Activated CD8-positive, alpha-beta T cell treated with anti-CD3 and anti-CD28 coated beads for 36 hours (primary cell): Measurements from ENCODE around the gene KRT39. TPM values are rescaled to one million over a fixed set of nuclear protein-coding genes. Genes with fewer than 3 reads are reported as not detected.

ENCODE experiments used
- ATAC-seq: fragments of 200-7000 bp; cut with Tn5 transposase; one replicate; pipeline ENCODE4 v1.10.0; 2021; ENCODE audit warnings: mild to moderate bottlenecking, moderate library complexity
- CTCF ChIA-PET: fragments of 350-600 bp; sonication (Branson Sonifier 250); formaldehyde crosslinking; loops from one replicate; lab custom pipeline; 2021; ENCODE audit warnings: antibody characterized with exemption; lab: Charles Lee
- POLR2A ChIA-PET: fragments of 350-600 bp; sonication (Branson Sonifier 250); formaldehyde crosslinking; loops from one replicate; lab custom pipeline; 2021; ENCODE audit warnings: antibody characterized with exemption; lab: Charles Lee
- DNase-seq: peaks from one replicate; pipeline ENCODE4 v3.0.0-alpha.2; 2020
- H3K27ac Mint-ChIP-seq: one replicate; pipeline ENCODE4 v1.8.0; 2021; ENCODE audit warnings: mild to moderate bottlenecking, mixed read lengths
- H3K27me3 Mint-ChIP-seq: one replicate; pipeline ENCODE4 v1.8.0; 2021; ENCODE audit warnings: mixed read lengths
- H3K36me3 Mint-ChIP-seq: one replicate; pipeline ENCODE4 v1.8.0; 2021; ENCODE audit warnings: low read depth, mixed read lengths
- H3K4me1 Mint-ChIP-seq: one replicate; pipeline ENCODE4 v1.8.0; 2021; ENCODE audit warnings: low read depth, mixed read lengths
- H3K4me3 Mint-ChIP-seq: one replicate; pipeline ENCODE4 v1.8.0; 2021; ENCODE audit warnings: mild to moderate bottlenecking, moderate library complexity, mixed read lengths
- H3K9me3 Mint-ChIP-seq: one replicate; pipeline ENCODE4 v1.8.0; 2021; ENCODE audit warnings: mixed read lengths
- CTCF ChIP-seq: fragments of 200-600 bp; IDR thresholded peaks from one replicate; pipeline ENCODE4 v1.8.0; 2022; ENCODE audit warnings: antibody characterized with exemption, mild to moderate bottlenecking
- intact Hi-C: fragments of 100-400 bp; cut with micrococcal nuclease; formaldehyde crosslinking; loops from one replicate; pipeline ENCODE4 v1.10.0; 2022
- total RNA-seq, 2 experiments: library from RNA; stranded (reverse); gene quantifications; one replicate each; pipeline ENCODE4 v1.2.3, GENCODE V29; 2021

The KRT39 gene
- total RNA-seq, 2 experiments from 2014 or later = not detected

DNA sequence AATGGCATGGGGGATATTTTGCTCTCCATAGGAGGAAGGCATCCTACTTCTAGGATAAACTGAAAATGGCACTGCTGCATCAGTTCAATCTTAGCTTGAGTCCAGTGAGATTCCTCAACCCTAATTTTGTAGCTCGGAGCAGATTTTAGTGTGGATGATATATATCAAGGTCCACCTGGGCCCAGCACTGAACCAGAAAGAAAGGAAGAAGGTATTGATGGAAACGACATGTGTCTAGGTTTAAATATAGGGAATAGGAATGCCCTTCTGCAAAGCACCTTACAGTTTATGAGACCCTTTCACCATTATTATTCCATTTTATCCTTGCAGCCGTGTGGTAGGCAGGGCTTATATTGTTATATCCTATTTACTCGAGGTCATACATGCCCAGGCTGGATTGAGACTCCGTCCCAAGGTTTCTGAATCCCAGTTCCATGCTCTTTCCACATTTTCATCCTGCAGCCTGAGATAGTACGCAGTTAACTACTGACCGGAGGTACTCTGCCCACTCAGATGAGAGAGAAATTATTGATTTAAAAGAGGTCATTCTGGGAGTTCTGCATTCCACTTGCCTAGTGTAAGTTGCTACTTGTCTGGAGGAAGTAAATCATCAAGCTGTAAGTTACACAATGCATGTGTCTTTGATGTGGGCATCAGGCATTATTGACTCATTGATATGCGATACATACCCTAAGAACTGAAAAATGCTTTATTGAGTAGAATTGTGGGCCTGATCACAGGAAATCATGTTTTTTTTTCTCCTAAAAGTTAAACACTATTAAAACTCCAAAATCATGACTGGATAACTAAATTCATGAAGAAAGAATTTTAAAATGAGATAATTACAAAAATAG, 10.1 kb downstream of the KRT39 start:
- Mint-ChIP-seq H3K27ac (no peak overlapping the region), H3K27me3 (peaks cover 5% of the 10 kb centered on the region), H3K9me3 (no peaks in the 10 kb centered on the region), H3K4me3 (no peak overlapping the region), H3K4me1 (no peaks in the 10 kb centered on the region), H3K36me3 (no peaks in the 10 kb centered on the region)
- ChIA-PET POLR2A (no interaction called here), CTCF (interaction anchor here (0.8 kb wide), 1 partner anchor 10 kb away, joined by 3 read pairs; no protein-coding TSS in a partner anchor)
- DNase-seq (no peak), ATAC-seq (no peak)
- intact Hi-C loops = no loop called here
- no peak for TF ChIP-seq CTCF

GRCh38 chr17:40953881-40954280, 12.9 kb downstream of the KRT39 start:
- no peak for DNase-seq
- no peaks in the 10 kb centered on the region for H3K9me3 Mint-ChIP-seq
- no peaks in the 10 kb centered on the region for H3K36me3 Mint-ChIP-seq
- POLR2A ChIA-PET = no interaction called here
- no peak for TF ChIP-seq CTCF
- H3K27me3 Mint-ChIP-seq = peaks cover 19% of the 10 kb centered on the region
- intact Hi-C loops = no loop called here
- ATAC-seq = no peak
- H3K4me1 Mint-ChIP-seq = no peaks in the 10 kb centered on the region
- no peak overlapping the region for H3K27ac Mint-ChIP-seq
- no peak overlapping the region for H3K4me3 Mint-ChIP-seq
- CTCF ChIA-PET = no interaction called here

GRCh38 chr17:40952661-40953060, 14.1 kb downstream of the KRT39 start:
- ChIA-PET POLR2A (interaction anchor here (0.9 kb wide), 1 partner anchor 12 kb away, joined by 3 read pairs; no protein-coding TSS in a partner anchor), CTCF (interaction anchor here (0.7 to 1.0 kb wide), 2 partner anchors 44 to 596 kb away, joined by 3 read pairs; no protein-coding TSS in a partner anchor)
- peaks cover 29% of the 10 kb centered on the region for H3K27me3 Mint-ChIP-seq
- no peak overlapping the region for H3K27ac Mint-ChIP-seq
- H3K4me1 Mint-ChIP-seq = no peaks in the 10 kb centered on the region
- intact Hi-C loops = no loop called here
- DNase-seq (no peak), ATAC-seq (no peak)
- no peaks in the 10 kb centered on the region for H3K9me3 Mint-ChIP-seq
- no peak for TF ChIP-seq CTCF
- H3K4me3 Mint-ChIP-seq = no peak overlapping the region
- H3K36me3 Mint-ChIP-seq = no peaks in the 10 kb centered on the region

DNA sequence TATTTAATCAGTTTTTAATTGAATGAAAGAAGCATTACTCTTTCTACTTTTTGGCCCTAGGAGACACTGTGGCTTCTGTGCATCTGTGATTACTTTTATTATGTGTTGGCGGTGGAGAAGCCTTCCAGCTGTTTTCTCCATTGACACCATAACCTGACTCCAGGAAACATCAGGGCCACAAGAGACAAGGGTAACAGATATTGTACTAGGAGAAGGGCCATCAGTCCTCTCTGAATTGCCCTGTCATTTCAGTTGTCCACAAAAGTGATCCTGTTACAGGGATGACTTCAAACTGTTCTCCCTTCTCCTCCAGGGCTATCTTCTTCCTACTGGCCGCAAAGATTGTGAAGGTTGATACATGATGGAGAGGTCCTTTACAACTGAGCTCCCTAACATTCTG, 14.6 kb downstream of the KRT39 start:
- DNase-seq (no peak), ATAC-seq (no peak)
- no peak for TF ChIP-seq CTCF
- H3K9me3 Mint-ChIP-seq = no peaks in the 10 kb centered on the region
- intact Hi-C loops = no loop called here
- ChIA-PET CTCF (interaction anchor here (0.7 kb wide), 1 partner anchor 44 kb away, joined by 3 read pairs; no protein-coding TSS in a partner anchor), POLR2A (interaction anchor here (0.9 kb wide), 1 partner anchor 11 kb away, joined by 3 read pairs; no protein-coding TSS in a partner anchor)
- H3K27ac Mint-ChIP-seq = no peak overlapping the region
- H3K4me3 Mint-ChIP-seq = no peak overlapping the region
- H3K36me3 Mint-ChIP-seq = no peaks in the 10 kb centered on the region
- H3K27me3 Mint-ChIP-seq = peaks cover 29% of the 10 kb centered on the region
- H3K4me1 Mint-ChIP-seq = no peaks in the 10 kb centered on the region

- ChIA-PET CTCF (no interaction called here), POLR2A (no interaction called here)
- TF ChIP-seq CTCF = no peak
- Mint-ChIP-seq H3K4me1 (no peaks in the 10 kb centered on the region), H3K27me3 (peaks cover 35% of the 10 kb centered on the region), H3K4me3 (no peak overlapping the region), H3K9me3 (no peaks in the 10 kb centered on the region), H3K36me3 (no peaks in the 10 kb centered on the region), H3K27ac (no peak overlapping the region)
- no peak for DNase-seq
- intact Hi-C loops = no loop called here
- no peak for ATAC-seq
These were observed 15.6 kb downstream of the KRT39 start for GRCh38 chr17:40951011-40951622.
